MCF 10A (cell line): ENCODE results near the gene PKD2. TPM values are rescaled to one million over a fixed set of nuclear protein-coding genes. Genes with fewer than 3 reads are reported as not detected.
"Not testable (repeated sequence)": the region's sequence is repeated elsewhere in the genome, so short reads cannot be mapped to it uniquely, and the experiment has no call there.

Experiments
- BruUV-seq: library from RNA; stranded (reverse); fragments of 400-500 nt; replicated peaks from 2 replicates; lab custom pipeline; 2021; lab: Mats Ljungman, UMichigan
- CTCF ChIA-PET: fragments of 300-600 bp; sonication (Branson Sonifier 250); formaldehyde crosslinking; extraction: SDS; loops from one replicate; lab custom pipeline; 2021; ENCODE audit warnings: antibody characterized with exemption, inconsistent platforms; lab: Yijun Ruan, JAX
- POLR2A ChIA-PET: fragments of 300-600, 350-650 bp; sonication (Branson Sonifier 250); formaldehyde crosslinking; extraction: SDS; loops from one replicate; lab custom pipeline; 2020; ENCODE audit warnings: antibody characterized with exemption, inconsistent platforms; lab: Yijun Ruan, JAX
- DNase-seq: peaks from one replicate; pipeline ENCODE4 v3.0.0-alpha.2; 2018; ENCODE audit not compliant: unreplicated experiment
- H3K27ac Mint-ChIP-seq: one replicate; pipeline ENCODE4 v1.8.0; 2022; ENCODE audit warnings: mild to moderate bottlenecking, low read depth, mixed read lengths; ENCODE audit not compliant: unreplicated experiment
- H3K27me3 Mint-ChIP-seq: one replicate; pipeline ENCODE4 v1.8.0; 2022; ENCODE audit warnings: mixed read lengths; ENCODE audit not compliant: insufficient read depth, unreplicated experiment
- H3K36me3 Mint-ChIP-seq: one replicate; pipeline ENCODE4 v1.8.0; 2022; ENCODE audit warnings: mild to moderate bottlenecking, moderate library complexity, mixed read lengths; ENCODE audit not compliant: insufficient read depth, unreplicated experiment
- H3K4me1 Mint-ChIP-seq: one replicate; pipeline ENCODE4 v1.8.0; 2022; ENCODE audit warnings: mixed read lengths; ENCODE audit not compliant: insufficient read depth, unreplicated experiment
- H3K4me3 Mint-ChIP-seq: one replicate; pipeline ENCODE4 v1.8.0; 2022; ENCODE audit warnings: mild to moderate bottlenecking, moderate library complexity, mixed read lengths; ENCODE audit not compliant: unreplicated experiment
- H3K9me3 Mint-ChIP-seq: one replicate; pipeline ENCODE4 v1.8.0; 2022; ENCODE audit warnings: mixed read lengths; ENCODE audit not compliant: unreplicated experiment
- CTCF ChIP-seq: fragments of 200-600 bp; IDR thresholded peaks from one replicate; pipeline ENCODE4 v1.8.0; 2022; ENCODE audit warnings: antibody characterized with exemption, mild to moderate bottlenecking; ENCODE audit not compliant: unreplicated experiment
- intact Hi-C: fragments of 100-400 bp; cut with micrococcal nuclease; formaldehyde crosslinking; loops from 2 replicates; pipeline ENCODE4 v1.14.1; 2022
- total RNA-seq: library from RNA; stranded (reverse); gene quantifications from 2 replicates; pipeline ENCODE4 v1.2.3, GENCODE V29; 2022

PKD2 gene
- total RNA-seq, 1 experiment from 2014 or later = 29.5 TPM

DNA sequence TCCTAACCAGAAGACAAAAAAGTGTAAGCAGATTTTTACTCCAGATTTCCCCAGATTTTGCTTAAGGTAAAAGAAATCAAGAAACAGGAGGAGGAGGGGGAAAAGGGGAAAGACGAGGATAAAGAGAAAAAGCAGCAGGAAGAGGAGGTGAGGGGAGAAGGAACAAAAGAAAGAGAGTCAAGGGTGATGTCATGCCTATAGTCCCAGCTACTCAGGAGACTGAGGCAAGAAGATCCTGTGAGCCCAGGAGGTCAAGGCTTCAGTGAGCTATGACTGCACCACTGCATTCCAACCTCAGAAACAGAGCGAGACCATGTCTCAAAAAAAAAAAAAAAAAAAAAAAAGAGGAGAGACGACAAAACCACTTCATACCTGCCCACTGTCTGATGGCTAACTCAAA lies 12.0 kb upstream of the PKD2 start:
- DNase-seq = no peak
- TF ChIP-seq CTCF = no peak
- POLR2A ChIA-PET = no interaction called here
- H3K27ac Mint-ChIP-seq = no peak overlapping the region
- CTCF ChIA-PET = interaction anchor here (0.6 to 1.4 kb wide), 3 partner anchors 10 to 571 kb away, joined by 3 to 7 read pairs (median 6); no protein-coding TSS in a partner anchor
- intact Hi-C loops = no loop called here
- no peaks in the 10 kb centered on the region for H3K27me3 Mint-ChIP-seq
- H3K9me3 Mint-ChIP-seq = no peaks in the 10 kb centered on the region
- H3K4me3 Mint-ChIP-seq = no peak overlapping the region
- H3K36me3 Mint-ChIP-seq = no peaks in the 10 kb centered on the region
- no TSS peak for BruUV-seq
- H3K4me1 Mint-ChIP-seq = no peaks in the 10 kb centered on the region

DNA sequence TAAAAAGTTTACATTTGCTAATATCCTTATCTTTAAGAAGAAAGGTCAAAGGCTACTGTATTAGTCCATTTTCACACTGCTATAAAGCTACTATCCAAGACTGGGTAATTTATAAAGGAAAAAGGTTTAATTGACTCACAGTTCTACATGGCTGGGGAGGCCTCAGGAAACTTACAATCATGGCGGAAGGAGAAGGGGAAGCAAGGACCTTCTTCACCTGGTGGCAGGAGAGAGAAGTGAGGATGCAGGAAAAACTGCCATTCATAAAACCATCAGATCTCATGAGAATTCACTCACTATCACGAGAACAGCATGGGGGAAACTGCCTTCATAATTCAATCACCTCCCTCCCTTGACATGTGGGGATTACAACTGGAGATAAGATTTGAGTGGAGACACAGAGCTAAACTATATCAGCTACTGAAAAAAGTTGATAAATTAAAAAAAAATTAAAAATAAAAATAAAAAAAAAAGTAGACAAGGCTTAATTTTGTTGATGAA lies 8.2 kb upstream of the PKD2 start:
- DNase-seq, intact Hi-C loops, POLR2A ChIA-PET, H3K9me3 Mint-ChIP-seq, H3K27ac Mint-ChIP-seq, H3K36me3 Mint-ChIP-seq, BruUV-seq, H3K27me3 Mint-ChIP-seq, H3K4me1 Mint-ChIP-seq, H3K4me3 Mint-ChIP-seq: not testable (repeated sequence)
- CTCF ChIA-PET = interaction anchor here (1.0 to 2.2 kb wide), 2 partner anchors 26 to 146 kb away, joined by 4 to 5 read pairs; no protein-coding TSS in a partner anchor

DNA sequence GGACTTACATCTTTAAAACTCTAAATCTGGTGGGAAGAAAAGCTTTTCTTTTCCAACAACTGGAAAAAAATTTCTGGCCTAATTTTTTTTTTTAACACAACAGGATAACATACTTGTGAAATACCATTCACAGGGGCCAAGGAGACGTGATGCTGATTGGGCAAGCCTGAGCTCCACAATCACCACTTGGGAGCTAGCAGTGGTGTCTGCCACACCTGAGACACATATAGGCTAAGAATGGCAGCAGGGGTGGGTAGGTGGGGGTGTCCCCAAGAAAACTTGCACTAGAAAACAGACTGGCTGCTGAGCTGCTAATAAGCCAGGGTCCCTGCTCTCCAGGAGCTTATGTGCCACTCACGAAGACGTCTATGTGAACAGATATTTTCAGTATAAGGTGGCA lies 5.6 kb upstream of the PKD2 start:
- Mint-ChIP-seq H3K36me3 (no peaks in the 10 kb centered on the region), H3K27ac (no peak overlapping the region), H3K27me3 (no peaks in the 10 kb centered on the region), H3K4me1 (peaks cover 5% of the 10 kb centered on the region), H3K9me3 (no peaks in the 10 kb centered on the region), H3K4me3 (no peak overlapping the region)
- BruUV-seq = no TSS peak
- ChIA-PET CTCF (interaction anchor here (0.6 to 2.1 kb wide), 9 partner anchors 8 to 538 kb away, joined by 3 to 7 read pairs (median 4); no protein-coding TSS in a partner anchor), POLR2A (interaction anchor here (0.9 kb wide), 1 partner anchor 12 kb away, joined by 5 read pairs; no protein-coding TSS in a partner anchor)
- no peak for TF ChIP-seq CTCF
- intact Hi-C loops = no loop called here
- DNase-seq = no peak

- peaks cover 5% of the 10 kb centered on the region for H3K4me1 Mint-ChIP-seq
- TF ChIP-seq CTCF = no peak
- intact Hi-C loops = no loop called here
- DNase-seq = no peak
- BruUV-seq = no TSS peak
- no peaks in the 10 kb centered on the region for H3K9me3 Mint-ChIP-seq
- H3K36me3 Mint-ChIP-seq = no peaks in the 10 kb centered on the region
- no peaks in the 10 kb centered on the region for H3K27me3 Mint-ChIP-seq
- no peak overlapping the region for H3K4me3 Mint-ChIP-seq
- H3K27ac Mint-ChIP-seq = no peak overlapping the region
- ChIA-PET POLR2A (no interaction called here), CTCF (interaction anchor here (1.1 kb wide), 1 partner anchor 105 kb away, joined by 4 read pairs; no protein-coding TSS in a partner anchor)
These were observed 4.6 kb upstream of the PKD2 start for GRCh38 chr4:88002786-88003185.
